ENCODE data around the gene PSMC4.

PSMC4 gene

GRCh38 chr19:40025938-40026596 is 55.1 kb downstream of the PSMC4 start:
- Histone ChIP-seq H3K4me1 (ENCODE audit: insufficient read depth, low read length, poor library complexity, severe bottlenecking) (no peaks in the 10 kb centered on the region), H3K4me2 (ENCODE audit: low read depth, low read length, poor library complexity, severe bottlenecking) (no peak overlapping the region), H3K79me2 (ENCODE audit: insufficient read depth, low read length) (no peaks in the 10 kb centered on the region), H3K9me2 (replicated peaks; ENCODE audit: low read depth, low read length) (no peaks in the 10 kb centered on the region), H3K27me3 (ENCODE audit: insufficient read depth, low read length, poor library complexity, severe bottlenecking) (peaks cover 4% of the 10 kb centered on the region), H3F3A (ENCODE audit: low read depth) (no peaks in the 10 kb centered on the region), H3K9ac (ENCODE audit: low read depth, low read length, poor library complexity, severe bottlenecking) (no peak overlapping the region), H3K36me3 (ENCODE audit: insufficient read depth, low read length) (no peaks in the 10 kb centered on the region), H3K9me3 (ENCODE audit: insufficient read depth, low read depth, low read length) (peaks cover 14% of the 10 kb centered on the region; the same call in 1 of the 2 replicates), H2AFZ (ENCODE audit: low read length) (no peak overlapping the region), H3K4me3 (ENCODE audit: low read length, poor library complexity, severe bottlenecking) (no peak overlapping the region), H4K20me1 (ENCODE audit: insufficient read depth, low read length, poor library complexity, severe bottlenecking) (no peaks in the 10 kb centered on the region)
- no peak for TF ChIP-seq CTCF (conservative IDR thresholded peaks at IDR 0.05; ENCODE audit: low read length)
- no peak for TF ChIP-seq EZH2phosphoT487 (IDR thresholded peaks at IDR 0.05; ENCODE audit: borderline replicate concordance)

- H3K9ac ChIP-seq (ENCODE audit: low read depth, low read length, poor library complexity, severe bottlenecking) = no peak overlapping the region
- H3K9me2 ChIP-seq (replicated peaks; ENCODE audit: low read depth, low read length) = no peaks in the 10 kb centered on the region
- no peaks in the 10 kb centered on the region for H3K36me3 ChIP-seq (ENCODE audit: insufficient read depth, low read length)
- H2AFZ ChIP-seq (ENCODE audit: low read length) = no peak overlapping the region
- peaks cover 4% of the 10 kb centered on the region for H3K27me3 ChIP-seq (ENCODE audit: insufficient read depth, low read length, poor library complexity, severe bottlenecking)
- no peaks in the 10 kb centered on the region for H4K20me1 ChIP-seq (ENCODE audit: insufficient read depth, low read length, poor library complexity, severe bottlenecking)
- H3K4me1 ChIP-seq (ENCODE audit: insufficient read depth, low read length, poor library complexity, severe bottlenecking) = no peaks in the 10 kb centered on the region
- H3F3A ChIP-seq (ENCODE audit: low read depth) = no peaks in the 10 kb centered on the region
- TF ChIP-seq EZH2phosphoT487 (IDR thresholded peaks at IDR 0.05; ENCODE audit: borderline replicate concordance) = no peak
- H3K79me2 ChIP-seq (ENCODE audit: insufficient read depth, low read length) = no peaks in the 10 kb centered on the region
- H3K4me3 ChIP-seq (ENCODE audit: low read length, poor library complexity, severe bottlenecking) = no peak overlapping the region
- H3K9me3 ChIP-seq (ENCODE audit: insufficient read depth, low read depth, low read length) = peaks cover 14% of the 10 kb centered on the region; the same call in 1 of the 2 replicates
- H3K4me2 ChIP-seq (ENCODE audit: low read depth, low read length, poor library complexity, severe bottlenecking) = no peak overlapping the region
Measured at GRCh38 chr19:40026597-40026970, 55.6 kb downstream of the PSMC4 start.
